Measurements from ENCODE around the gene OR56A5. TPM values are rescaled to one million over a fixed set of nuclear protein-coding genes. Genes with fewer than 3 reads are reported as not detected.

Gene OR56A5
- total RNA-seq, 2 donors from 2014 or later: not detected

DNA sequence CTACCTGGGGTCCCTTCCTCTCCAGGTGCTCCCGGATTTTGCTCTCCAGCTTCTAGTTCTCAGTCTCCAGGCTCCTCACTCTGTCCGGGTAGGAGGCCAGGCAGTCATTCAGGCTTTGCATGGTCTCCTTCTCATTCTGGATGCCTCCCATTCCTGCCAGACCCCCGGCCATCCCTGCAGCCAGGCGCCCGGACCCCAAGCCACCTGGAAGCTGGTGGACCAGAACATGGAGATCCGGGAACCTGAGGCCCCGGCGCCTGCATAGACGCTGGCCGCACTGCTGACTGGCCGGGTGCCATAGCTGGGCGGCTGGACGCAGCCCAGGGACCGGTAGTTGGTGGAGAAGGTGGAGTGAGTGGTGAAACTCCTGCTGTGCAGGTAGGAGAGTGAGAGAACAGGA is 26.5 kb upstream of the OR56A5 start:
- Histone ChIP-seq H3K4me3 (ENCODE audit: low read length) (no peak overlapping the region), H3K4me1 (ENCODE audit: control insufficient read depth, insufficient read depth, low read length) (no peaks in the 10 kb centered on the region), H3K27me3 (ENCODE audit: control insufficient read depth, insufficient read depth, low read length, poor library complexity, severe bottlenecking) (peaks cover 16% of the 10 kb centered on the region), H3K9ac (ENCODE audit: extremely low read depth, low read length, poor library complexity, severe bottlenecking) (no peak overlapping the region), H3K36me3 (ENCODE audit: control insufficient read depth, insufficient read depth, low read length) (no peaks in the 10 kb centered on the region), H3K27ac (ENCODE audit: low read depth, low read length) (no peak overlapping the region), H3K9me3 (ENCODE audit: control insufficient read depth, low read length) (no peaks in the 10 kb centered on the region)
- no peaks in the 10 kb centered on the region for H3K36me3 Mint-ChIP-seq (ENCODE audit: low read depth)
- no peak overlapping the region for H3K4me3 Mint-ChIP-seq
- H3K27me3 Mint-ChIP-seq (ENCODE audit: insufficient read depth): peaks cover 17% of the 10 kb centered on the region
- H3K27ac Mint-ChIP-seq: no peak overlapping the region
- H3K4me1 Mint-ChIP-seq: no peaks in the 10 kb centered on the region
- WGBS, 2 experiments (ENCODE audit: insufficient coverage in 1 of 2, insufficient read length in 1 of 2): 90% methylated on average over 12 to 14 of the region's 14 CpGs
- H3K9me3 Mint-ChIP-seq: no peaks in the 10 kb centered on the region
- TF ChIP-seq CTCF (conservative IDR thresholded peaks at IDR 0.05): no peak
- no peak for DNase-seq

GRCh38 chr11:5992604-5993251 is 24.4 kb upstream of the OR56A5 start:
- peak; percentile 86 for TF ChIP-seq CTCF (conservative IDR thresholded peaks at IDR 0.05)
- Mint-ChIP-seq H3K9me3 (no peaks in the 10 kb centered on the region), H3K36me3 (ENCODE audit: low read depth) (no peaks in the 10 kb centered on the region), H3K27ac (no peak overlapping the region), H3K27me3 (ENCODE audit: insufficient read depth) (peaks cover 8% of the 10 kb centered on the region), H3K4me1 (peaks cover 7% of the 10 kb centered on the region), H3K4me3 (no peak overlapping the region)
- H3K4me1 ChIP-seq (ENCODE audit: control insufficient read depth, insufficient read depth, low read length): peaks cover 4% of the 10 kb centered on the region
- no peak overlapping the region for H3K9ac ChIP-seq (ENCODE audit: extremely low read depth, low read length, poor library complexity, severe bottlenecking)
- H3K36me3 ChIP-seq (ENCODE audit: control insufficient read depth, insufficient read depth, low read length): no peaks in the 10 kb centered on the region
- H3K27me3 ChIP-seq (ENCODE audit: control insufficient read depth, insufficient read depth, low read length, poor library complexity, severe bottlenecking): peaks cover 14% of the 10 kb centered on the region
- no peak for DNase-seq
- H3K9me3 ChIP-seq (ENCODE audit: control insufficient read depth, low read length): no peaks in the 10 kb centered on the region
- no peak overlapping the region for H3K4me3 ChIP-seq (ENCODE audit: low read length)
- 90 to 100% methylated on average over 1 to 2 of the region's 3 CpGs for WGBS, 2 experiments (ENCODE audit: insufficient coverage in 1 of 2, insufficient read length in 1 of 2)
- no peak overlapping the region for H3K27ac ChIP-seq (ENCODE audit: low read depth, low read length)

- Mint-ChIP-seq H3K27me3 (ENCODE audit: insufficient read depth) (peaks cover 6% of the 10 kb centered on the region), H3K9me3 (no peaks in the 10 kb centered on the region), H3K4me3 (no peak overlapping the region), H3K27ac (no peak overlapping the region), H3K4me1 (peaks cover 7% of the 10 kb centered on the region), H3K36me3 (ENCODE audit: low read depth) (no peaks in the 10 kb centered on the region)
- 87 to 92% methylated on average over 3 of the region's 3 CpGs for WGBS, 2 experiments (ENCODE audit: insufficient coverage in 1 of 2, insufficient read length in 1 of 2)
- no peak overlapping the region for H3K4me3 ChIP-seq (ENCODE audit: low read length)
- no peak overlapping the region for H3K27ac ChIP-seq (ENCODE audit: low read depth, low read length)
- DNase-seq: no peak
- peaks cover 12% of the 10 kb centered on the region for H3K27me3 ChIP-seq (ENCODE audit: control insufficient read depth, insufficient read depth, low read length, poor library complexity, severe bottlenecking)
- H3K4me1 ChIP-seq (ENCODE audit: control insufficient read depth, insufficient read depth, low read length): peaks cover 4% of the 10 kb centered on the region
- H3K9ac ChIP-seq (ENCODE audit: extremely low read depth, low read length, poor library complexity, severe bottlenecking): no peak overlapping the region
- no peaks in the 10 kb centered on the region for H3K9me3 ChIP-seq (ENCODE audit: control insufficient read depth, low read length)
- TF ChIP-seq CTCF (conservative IDR thresholded peaks at IDR 0.05): no peak
- no peaks in the 10 kb centered on the region for H3K36me3 ChIP-seq (ENCODE audit: control insufficient read depth, insufficient read depth, low read length)
Measured at GRCh38 chr11:5992150-5992549, 23.9 kb upstream of the OR56A5 start.
